Upper lobe of left lung (tissue), 6 donors: ENCODE measurements around the gene SDS. TPM values are rescaled to one million over a fixed set of nuclear protein-coding genes. Genes with fewer than 3 reads are reported as not detected.

Experiments used
- ATAC-seq, 2 donors: fragments of 200-7000 bp; cut with Tn5 transposase; one replicate each; pipeline ENCODE4 v1.9.1; 2022; ENCODE audit warnings: mild to moderate bottlenecking in 2 of 2, moderate library complexity in 2 of 2; ENCODE audit not compliant: low FRiP score in 2 of 2
- DNase-seq, 2 donors: peaks; one replicate each; pipeline ENCODE4 v3.0.0-alpha.2; 2019 to 2020
- H3K27ac ChIP-seq, 4 donors: fragments of 200-600 bp; sonication (generic); one replicate each; pipeline ENCODE4 v1.5.1; 2016 to 2019
- H3K27me3 ChIP-seq, 4 donors: fragments of 200-600 bp; sonication (generic); one replicate each; pipeline ENCODE4 v1.5.1; 2017 to 2019
- H3K36me3 ChIP-seq, 4 donors: fragments of 200-600 bp; sonication (generic); one replicate each; pipeline ENCODE4 v1.5.1; 2016 to 2019
- H3K4me1 ChIP-seq, 4 donors: fragments of 200-600 bp; sonication (generic); one replicate each; pipeline ENCODE4 v1.5.1; 2018 to 2019
- H3K4me3 ChIP-seq, 4 donors: fragments of 200-600 bp; sonication (generic); one replicate each; pipeline ENCODE4 v1.5.1; 2017 to 2019; ENCODE audit warnings: mild to moderate bottlenecking in 2 of 4, moderate library complexity in 1 of 4
- H3K9me3 ChIP-seq, 4 donors: fragments of 200-600 bp; sonication (generic); one replicate each; pipeline ENCODE4 v1.5.1; 2018 to 2019
- EP300 ChIP-seq, 4 donors: sonication (generic); formaldehyde crosslinking; IDR thresholded peaks; one replicate each; pipeline ENCODE4 v1.5.1; 2017; ENCODE audit warnings: antibody characterized with exemption in 4 of 4, control low read depth in 2 of 4
- POLR2A ChIP-seq, 4 donors: fragments of 450-650 bp; IDR thresholded peaks; one replicate each; pipeline ENCODE4 v1.5.1; 2016 to 2017; ENCODE audit warnings: antibody characterized with exemption in 4 of 4, mild to moderate bottlenecking in 2 of 4
- POLR2AphosphoS5 ChIP-seq, 2 donors: sonication (generic); formaldehyde crosslinking; IDR thresholded peaks; one replicate each; pipeline ENCODE4 v1.5.1; 2017; ENCODE audit warnings: antibody characterized with exemption in 2 of 2
- WGBS, 2 donors: methylation state at CpG; one replicate each; pipeline ENCODE4 v1.1.5; 2017 to 2018; 5-methylcytosine and 5-hydroxymethylcytosine counted together
- total RNA-seq, 6 donors: library from RNA; depleted of rRNA in 4 of 6; stranded (reverse); fragments of >200 nt in 4 of 6; gene quantifications; one replicate each; pipeline versions ENCODE4 v1.1.0 to v1.2.1, GENCODE V29; 2016 to 2021
- TF ChIP-seq, protein P1 (sequence below), 6 experiments: fragments of 450-650 bp in 4 of 6; fragments of 200-600 bp in 2 of 6; sonication (generic) in 2 of 6; IDR thresholded peaks; one replicate each; pipeline ENCODE4 v1.5.1; 2016 to 2019; ENCODE audit warnings: antibody characterized with exemption in 6 of 6
- donor health status: DM: no; HTN: no; CAD: no; lungs with moderate emphysema.
- donor health status: DM: no; HTN: yes; CAD: no; lungs with severe emphysema.

The SDS gene, protein sequence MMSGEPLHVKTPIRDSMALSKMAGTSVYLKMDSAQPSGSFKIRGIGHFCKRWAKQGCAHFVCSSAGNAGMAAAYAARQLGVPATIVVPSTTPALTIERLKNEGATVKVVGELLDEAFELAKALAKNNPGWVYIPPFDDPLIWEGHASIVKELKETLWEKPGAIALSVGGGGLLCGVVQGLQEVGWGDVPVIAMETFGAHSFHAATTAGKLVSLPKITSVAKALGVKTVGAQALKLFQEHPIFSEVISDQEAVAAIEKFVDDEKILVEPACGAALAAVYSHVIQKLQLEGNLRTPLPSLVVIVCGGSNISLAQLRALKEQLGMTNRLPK
- total RNA-seq, result 1 to 10 TPM in 5 of 6 donors, under 1 TPM in 1; 1.00 to 4.0 (median 2.4) TPM

DNA sequence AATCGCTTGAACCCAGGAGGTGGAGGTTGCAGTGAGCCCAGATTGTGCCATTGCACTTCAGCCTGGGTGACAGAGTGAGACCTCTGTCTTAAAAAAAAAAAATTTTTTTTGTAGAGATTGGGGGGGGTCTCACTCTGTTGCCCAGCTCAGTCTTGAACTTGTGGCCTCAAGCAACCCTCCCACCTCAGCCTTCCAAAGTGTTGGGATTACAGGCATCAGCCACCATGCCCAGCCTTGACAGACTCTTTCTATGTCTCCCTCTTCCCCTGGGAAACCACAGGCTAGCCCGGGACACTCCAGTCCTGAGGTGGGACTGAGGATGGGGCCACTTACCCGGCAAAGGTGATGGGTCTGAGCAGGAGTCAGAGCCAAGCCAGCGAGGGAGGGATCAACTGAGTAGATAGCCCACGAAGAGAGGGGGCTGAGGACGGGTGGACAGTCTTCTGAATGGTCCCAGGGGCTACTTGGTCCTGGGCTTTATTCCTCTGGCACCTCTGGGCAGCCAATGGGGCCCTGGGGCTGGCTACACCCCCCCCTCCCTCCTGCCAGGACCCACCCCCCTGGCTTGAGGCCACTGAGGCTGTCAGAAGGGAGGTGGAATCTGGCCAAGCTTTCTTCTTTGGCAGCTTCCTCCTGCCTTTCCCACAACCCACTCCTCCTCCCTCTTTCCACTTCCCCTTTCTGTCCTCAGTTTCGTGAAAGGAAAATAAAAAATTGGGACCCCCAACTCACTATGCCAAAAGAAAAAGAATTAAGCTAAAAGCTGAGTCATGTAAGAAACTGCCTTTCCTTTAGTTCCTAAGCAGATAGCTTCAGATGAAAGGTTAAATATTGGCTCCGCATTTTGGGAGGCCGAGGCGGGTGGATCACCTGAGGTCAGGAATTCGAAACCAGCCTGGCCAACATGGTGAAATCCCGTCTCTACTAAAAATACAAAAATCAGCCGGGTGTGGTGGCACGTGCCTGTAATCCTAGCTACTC lies at the start of gene SDS:
Gene SDS (minus strand): TSS at position 453 of the 981 bp plus-strand sequence. CDS start 4,179 bp downstream, outside the sequence.
- Histone ChIP-seq H3K4me3 (peak within 1 kb of the TSS in 1 of 4 donors; percentile 17), H3K27ac (peak within 1 kb of the TSS in 2 of 4 donors; percentile 26 to 54), H3K9me3 (no peaks in the 10 kb centered on the region), H3K36me3 (no peaks in the 10 kb centered on the region), H3K4me1 (peaks cover 0 to 8% (median 4%) of the 10 kb centered on the region in 4 donors), H3K27me3 (no peaks in the 10 kb centered on the region)
- WGBS, 2 donors, result 25 to 31% methylated on average over 9 to 14 of the region's 14 CpGs
- TF ChIP-seq, protein P1, sequence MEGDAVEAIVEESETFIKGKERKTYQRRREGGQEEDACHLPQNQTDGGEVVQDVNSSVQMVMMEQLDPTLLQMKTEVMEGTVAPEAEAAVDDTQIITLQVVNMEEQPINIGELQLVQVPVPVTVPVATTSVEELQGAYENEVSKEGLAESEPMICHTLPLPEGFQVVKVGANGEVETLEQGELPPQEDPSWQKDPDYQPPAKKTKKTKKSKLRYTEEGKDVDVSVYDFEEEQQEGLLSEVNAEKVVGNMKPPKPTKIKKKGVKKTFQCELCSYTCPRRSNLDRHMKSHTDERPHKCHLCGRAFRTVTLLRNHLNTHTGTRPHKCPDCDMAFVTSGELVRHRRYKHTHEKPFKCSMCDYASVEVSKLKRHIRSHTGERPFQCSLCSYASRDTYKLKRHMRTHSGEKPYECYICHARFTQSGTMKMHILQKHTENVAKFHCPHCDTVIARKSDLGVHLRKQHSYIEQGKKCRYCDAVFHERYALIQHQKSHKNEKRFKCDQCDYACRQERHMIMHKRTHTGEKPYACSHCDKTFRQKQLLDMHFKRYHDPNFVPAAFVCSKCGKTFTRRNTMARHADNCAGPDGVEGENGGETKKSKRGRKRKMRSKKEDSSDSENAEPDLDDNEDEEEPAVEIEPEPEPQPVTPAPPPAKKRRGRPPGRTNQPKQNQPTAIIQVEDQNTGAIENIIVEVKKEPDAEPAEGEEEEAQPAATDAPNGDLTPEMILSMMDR (IDR thresholded peaks at IDR 0.05), result no peak
- peak in 1 of 4 donors; percentile 49 for TF ChIP-seq POLR2A (IDR thresholded peaks at IDR 0.05)
- peak in 1 of 2 donors; percentile 49 for DNase-seq
- peak in 1 of 2 donors; percentile 72 for ATAC-seq

DNA sequence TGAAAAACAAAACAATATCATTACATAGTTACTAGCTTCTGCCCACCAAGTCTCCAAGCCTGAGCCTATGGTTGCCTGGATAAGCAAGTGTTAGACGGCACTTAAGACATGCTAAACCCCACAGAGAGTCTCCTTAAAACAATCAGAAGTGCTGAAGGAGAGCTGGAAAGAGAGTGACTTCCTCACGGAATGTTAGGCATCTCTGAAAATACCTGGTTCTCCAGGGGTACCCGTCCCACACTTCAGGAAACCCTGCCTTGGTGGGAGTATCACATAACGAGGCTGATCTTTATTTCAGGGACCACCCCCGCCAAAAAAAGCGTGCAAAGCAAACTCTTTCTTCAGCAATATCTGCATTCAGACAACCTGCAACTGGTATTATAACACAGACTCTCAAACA lies 49.6 kb upstream of the SDS start:
- no peak overlapping the region for H3K27ac ChIP-seq
- WGBS, 2 donors, result 33% methylated on average over 6 of the region's 6 CpGs
- no peaks in the 10 kb centered on the region for H3K36me3 ChIP-seq
- DNase-seq (no peak), ATAC-seq (no peak)
- H3K27me3 ChIP-seq, result no peaks in the 10 kb centered on the region
- H3K4me1 ChIP-seq, result no peaks in the 10 kb centered on the region
- no peak for TF ChIP-seq EP300 (IDR thresholded peaks at IDR 0.05)
- TF ChIP-seq, protein P1 (IDR thresholded peaks at IDR 0.05), result no peak
- TF ChIP-seq POLR2AphosphoS5 (IDR thresholded peaks at IDR 0.05), result no peak
- no peak for TF ChIP-seq POLR2A (IDR thresholded peaks at IDR 0.05)
- no peaks in the 10 kb centered on the region for H3K9me3 ChIP-seq
- H3K4me3 ChIP-seq, result no peak overlapping the region

DNA sequence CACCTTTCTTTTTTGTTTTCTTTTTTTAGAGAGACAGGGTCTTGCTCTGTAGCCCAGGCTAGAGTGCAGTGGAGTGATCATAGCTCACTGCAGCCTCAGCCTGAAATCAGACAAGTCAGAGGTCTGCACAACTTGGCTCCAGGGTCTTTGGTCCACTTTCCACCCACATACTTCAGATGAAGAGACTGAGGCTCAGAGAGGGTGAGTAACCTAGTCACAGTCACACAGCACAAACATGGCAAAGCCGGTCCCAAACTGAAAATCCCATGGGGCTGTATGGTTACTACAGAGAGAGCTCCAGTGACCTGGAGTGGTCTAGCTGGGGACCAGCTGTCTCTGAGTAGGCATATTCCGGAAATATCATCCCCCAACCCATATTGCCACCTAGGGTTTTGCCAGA lies 48.8 kb upstream of the SDS start:
- Histone ChIP-seq H3K4me1 (no peaks in the 10 kb centered on the region), H3K9me3 (no peaks in the 10 kb centered on the region), H3K27me3 (no peaks in the 10 kb centered on the region), H3K27ac (no peak overlapping the region), H3K36me3 (no peaks in the 10 kb centered on the region), H3K4me3 (no peak overlapping the region)
- no peak for DNase-seq
- TF ChIP-seq POLR2AphosphoS5 (IDR thresholded peaks at IDR 0.05) (no peak), POLR2A (IDR thresholded peaks at IDR 0.05) (no peak), EP300 (IDR thresholded peaks at IDR 0.05) (no peak)
- TF ChIP-seq, protein P1 (IDR thresholded peaks at IDR 0.05), result no peak
- no peak for ATAC-seq
- WGBS, 2 donors, result 87 to 97% methylated on average over 2 of the region's 2 CpGs

DNA sequence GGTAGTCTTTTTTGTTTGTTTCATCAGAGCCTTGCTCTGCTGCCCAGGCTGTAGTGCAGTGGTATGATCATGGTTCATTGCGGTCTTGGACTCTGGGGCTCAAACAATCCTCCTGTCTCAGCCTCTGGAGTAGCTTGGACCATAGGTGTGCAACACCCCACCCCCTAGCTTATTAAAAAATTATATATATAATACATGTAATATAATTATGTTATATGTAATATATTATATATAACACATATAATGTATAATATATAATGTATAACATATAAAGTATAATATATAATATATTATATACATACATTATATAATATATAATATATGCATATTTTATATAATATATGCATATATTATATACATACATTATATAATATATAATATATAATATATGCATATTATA lies 46.2 kb upstream of the SDS start:
- Histone ChIP-seq H3K4me1 (no peaks in the 10 kb centered on the region), H3K27me3 (no peaks in the 10 kb centered on the region), H3K27ac (no peak overlapping the region), H3K36me3 (no peaks in the 10 kb centered on the region), H3K9me3 (no peaks in the 10 kb centered on the region), H3K4me3 (no peak overlapping the region)
- WGBS, 2 donors, result 88 to 100% methylated on average over 1 of the region's 1 CpG
- ATAC-seq (no peak), DNase-seq (no peak)
- TF ChIP-seq POLR2AphosphoS5 (IDR thresholded peaks at IDR 0.05), result no peak
- TF ChIP-seq, protein P1 (IDR thresholded peaks at IDR 0.05), result no peak
- TF ChIP-seq EP300 (IDR thresholded peaks at IDR 0.05), result no peak
- no peak for TF ChIP-seq POLR2A (IDR thresholded peaks at IDR 0.05)
